CD4-positive, alpha-beta T cell treated with Interferon alpha-2 for 1 hour (primary cell): ENCODE measurements around the gene SIGLEC11.
A peak's percentile ranks its signal among the peaks of the same experiment; 100 is the strongest.
"Not testable (repeated sequence)": the region's sequence is repeated elsewhere in the genome, so short reads cannot be mapped to it uniquely, and the experiment has no call there.

Source experiments
- DNase-seq, 2 donors: peaks; one replicate each; pipeline ENCODE4 v3.0.0-alpha.2; 2020 to 2022

Gene SIGLEC11

DNA sequence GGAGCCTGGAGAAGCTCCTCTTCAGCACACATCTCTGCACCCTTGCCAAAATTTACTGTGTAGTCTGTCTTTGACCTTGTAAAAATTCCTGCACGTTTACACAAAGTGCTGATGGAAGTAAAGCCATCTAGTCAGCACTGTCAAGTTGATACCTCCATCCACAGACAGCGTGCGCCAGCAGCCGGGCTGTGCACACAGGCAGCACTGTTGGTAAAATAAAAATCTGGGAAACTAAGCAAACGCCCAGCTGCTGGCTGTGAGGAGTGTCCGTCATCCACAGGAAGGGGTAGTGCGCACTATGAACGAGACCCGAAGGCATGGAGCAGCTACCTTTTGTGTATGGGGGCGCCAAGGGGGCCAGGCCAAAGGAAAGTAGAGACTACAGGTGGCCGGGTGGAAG, 17.4 kb upstream of the SIGLEC11 start:
- DNase-seq, result no peak

DNA sequence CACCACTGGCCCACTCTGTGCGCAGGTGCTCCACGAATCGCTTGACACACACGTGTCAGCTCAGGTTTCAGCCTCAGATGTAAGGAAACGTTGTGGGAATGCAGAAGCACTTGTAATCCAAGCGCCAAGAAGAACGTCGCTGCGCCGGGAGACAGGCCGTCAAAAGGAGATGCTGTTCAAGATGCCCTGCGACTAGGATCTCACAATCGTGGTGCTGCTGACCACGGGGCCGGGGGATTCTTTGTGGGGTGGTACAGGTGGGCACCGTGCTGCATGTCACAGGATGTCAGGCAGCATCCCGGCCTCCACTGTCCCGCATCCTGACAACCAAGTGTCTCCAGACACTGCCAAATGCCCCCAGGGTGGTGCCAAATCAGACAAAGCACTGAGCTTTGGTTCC, 16.9 kb upstream of the SIGLEC11 start:
- DNase-seq, result no peak

DNA sequence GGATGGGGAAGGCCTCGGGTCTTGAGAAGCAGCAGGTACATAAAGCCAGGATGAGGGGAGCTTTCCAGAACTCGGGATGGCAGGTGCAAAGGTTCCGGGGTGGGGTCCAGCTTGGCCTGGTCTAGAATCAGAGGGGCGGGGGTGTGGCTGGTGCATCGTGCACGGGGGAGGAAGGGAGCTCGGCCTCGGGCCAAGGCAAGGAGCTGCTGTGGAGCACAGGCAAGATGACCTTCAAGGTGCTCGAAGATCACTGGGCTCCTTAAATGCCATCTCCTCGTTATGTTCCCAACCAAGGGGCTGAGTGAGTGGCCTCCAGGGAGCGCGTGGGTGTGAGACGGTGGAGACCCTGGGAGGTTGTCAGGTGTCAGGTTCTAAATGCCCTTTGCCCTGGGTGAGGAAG, 16.1 kb upstream of the SIGLEC11 start:
- DNase-seq, result no peak

DNA sequence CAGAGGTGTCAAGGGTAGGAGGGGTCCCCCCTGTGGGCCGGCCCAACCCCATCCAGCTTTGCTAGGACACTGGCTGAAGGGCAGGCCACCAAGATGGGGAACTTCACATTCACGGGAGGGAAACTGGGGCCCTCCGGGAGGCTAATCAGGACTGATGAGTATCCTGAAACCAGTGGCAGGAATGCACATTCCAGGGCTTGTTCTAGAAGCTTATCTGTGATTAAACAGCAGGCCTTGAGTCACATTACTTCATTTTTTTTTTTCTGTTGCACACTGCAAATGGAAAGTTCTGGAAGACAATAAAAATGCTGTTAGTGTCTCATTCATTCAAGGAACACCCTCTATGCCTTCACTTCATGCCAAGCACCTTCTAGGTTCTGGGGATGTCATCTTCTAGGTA, 15.5 kb upstream of the SIGLEC11 start:
- no peak for DNase-seq

- no peak for DNase-seq
Observed at GRCh38 chr19:49975051-49975450, 14.1 kb upstream of the SIGLEC11 start.

GRCh38 chr19:49973987-49974386, 13.0 kb upstream of the SIGLEC11 start:
- peak in 1 of 2 donors; percentile 3 for DNase-seq

DNA sequence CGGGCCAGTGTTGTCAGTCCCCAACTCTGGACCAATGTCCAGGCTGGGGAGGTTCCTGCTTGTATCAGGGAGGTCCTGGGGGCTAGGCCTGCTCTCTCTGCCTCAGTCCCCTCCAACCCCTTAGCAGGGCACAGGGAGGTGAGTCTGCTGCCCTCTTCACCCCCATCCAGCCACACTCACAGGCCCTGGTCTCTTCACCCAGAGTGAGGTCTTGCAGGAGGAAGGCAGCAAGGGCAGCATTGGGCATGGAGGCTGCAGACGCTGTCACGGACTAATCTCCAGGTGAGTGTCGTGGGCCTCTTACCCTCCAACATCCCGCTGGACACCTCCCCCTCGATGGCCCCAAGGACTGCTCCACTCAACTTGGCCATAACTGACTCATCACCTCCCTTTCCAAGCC, 11.9 kb upstream of the SIGLEC11 start:
- DNase-seq, result no peak

GRCh38 chr19:49971991-49972411, 11.0 kb upstream of the SIGLEC11 start:
- DNase-seq, result no peak

DNA sequence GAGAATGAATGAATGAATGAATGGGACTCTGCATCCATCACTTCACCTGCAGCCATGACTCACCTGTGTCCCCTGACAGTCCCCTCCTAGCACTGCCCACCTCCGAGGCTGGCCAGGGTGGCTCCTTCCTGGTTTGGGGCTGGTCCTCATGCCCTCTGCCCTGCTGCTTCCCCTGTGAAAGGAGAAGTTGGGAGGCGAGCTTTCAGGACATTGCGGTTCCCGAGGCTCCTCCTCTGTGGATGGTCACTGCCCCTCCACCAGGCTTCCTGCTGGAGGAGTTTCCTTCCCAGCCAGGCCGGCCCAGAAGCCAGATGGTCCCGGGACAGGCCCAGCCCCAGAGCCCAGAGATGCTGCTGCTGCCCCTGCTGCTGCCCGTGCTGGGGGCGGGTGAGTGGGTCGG, 8.4 kb upstream of the SIGLEC11 start:
- DNase-seq, result not testable (repeated sequence)

DNA sequence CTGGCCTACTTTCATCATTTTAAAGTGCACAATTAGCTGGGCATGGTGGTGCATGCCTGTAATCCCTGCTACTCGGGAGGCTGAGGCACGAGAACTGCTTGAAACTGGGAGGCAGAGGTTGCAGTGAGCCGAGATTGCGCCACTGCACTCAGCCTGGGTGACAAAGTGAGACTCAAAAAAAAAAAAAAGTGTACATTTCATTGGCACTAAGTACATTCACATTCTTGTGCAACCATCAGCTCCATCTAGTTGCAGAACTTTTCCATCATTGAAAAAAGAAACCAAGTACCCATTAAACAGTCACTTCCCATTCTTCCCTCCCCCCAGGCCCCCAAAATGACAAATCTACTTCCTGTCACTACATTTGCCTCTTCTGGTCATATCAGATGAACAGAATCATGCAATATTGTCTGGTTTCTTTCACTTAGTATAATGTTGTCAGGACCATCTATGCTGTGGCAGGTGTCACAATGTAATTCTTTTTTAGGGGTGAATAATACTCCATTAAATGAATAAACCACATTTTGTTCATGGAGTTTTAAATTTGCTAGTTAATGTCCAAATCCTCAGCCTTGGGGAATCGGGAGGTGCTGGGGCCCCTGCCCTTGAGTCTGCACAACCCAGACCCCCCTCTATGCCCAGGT, 7.4 kb upstream of the SIGLEC11 start:
- no peak for DNase-seq

DNA sequence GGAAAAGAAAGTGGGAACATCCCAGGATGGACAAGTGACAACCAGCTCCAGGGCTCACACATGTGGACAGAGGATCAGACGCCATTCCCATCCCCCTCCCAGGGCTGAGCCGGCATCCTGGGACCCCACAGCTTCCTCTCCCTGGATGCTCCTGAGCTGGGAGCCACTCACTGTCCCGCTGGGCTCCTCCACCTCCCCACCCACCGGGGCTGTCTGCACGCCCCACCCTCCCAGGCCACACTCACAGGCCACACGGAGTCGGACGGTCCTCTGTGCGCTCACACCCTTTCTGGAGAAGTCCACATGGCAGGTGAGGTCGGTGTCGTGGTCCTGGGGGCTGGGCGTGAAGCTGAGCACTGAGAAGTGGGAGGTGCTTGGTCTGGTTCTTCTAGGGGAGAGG, 1.1 kb downstream of the SIGLEC11 start:
- not testable (repeated sequence) for DNase-seq

GRCh38 chr19:49958596-49958995, 2.4 kb downstream of the SIGLEC11 start:
- DNase-seq, result not testable (repeated sequence)

DNA sequence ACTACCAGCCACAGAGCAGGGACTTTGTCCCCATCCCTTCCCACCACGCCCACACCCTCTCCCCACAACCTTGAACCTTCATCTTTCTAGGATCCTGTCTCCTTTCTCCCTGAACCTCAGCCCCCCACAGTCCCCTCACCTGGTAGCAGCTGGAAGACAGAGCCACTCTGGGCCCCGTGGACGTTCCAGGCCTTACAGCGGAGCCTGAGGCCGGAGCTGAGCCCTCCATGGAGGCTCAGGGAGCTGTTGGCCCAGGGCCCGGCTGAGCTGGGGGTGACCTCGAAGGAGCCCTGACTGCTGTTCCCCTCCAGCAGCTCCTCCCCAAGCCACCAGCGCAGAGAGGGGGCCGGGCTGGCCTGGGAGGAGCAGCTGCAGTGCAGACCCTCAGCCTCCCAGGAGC, 2.8 kb downstream of the SIGLEC11 start:
- not testable (repeated sequence) for DNase-seq

- no peak for DNase-seq
Observed at GRCh38 chr19:49957262-49957915, 3.6 kb downstream of the SIGLEC11 start.

DNA sequence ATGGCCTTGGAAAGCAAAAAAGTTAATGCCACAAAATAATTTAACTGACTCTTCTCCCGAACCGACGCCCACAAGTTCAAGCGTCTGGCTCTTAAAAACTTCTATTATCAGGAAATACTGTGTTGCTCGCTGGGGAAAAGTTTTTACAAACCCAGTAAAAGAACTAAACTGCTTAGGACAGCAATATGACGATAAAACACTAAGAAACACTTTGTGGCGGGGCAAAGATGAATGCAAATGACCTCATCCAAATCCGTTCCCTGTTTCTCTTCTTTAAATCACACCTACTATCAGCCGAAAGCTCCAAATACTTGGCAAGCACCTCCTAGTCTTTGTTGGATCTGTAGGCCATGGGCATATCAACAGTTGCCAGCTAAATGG, 4.9 kb downstream of the SIGLEC11 start:
- no peak for DNase-seq

DNA sequence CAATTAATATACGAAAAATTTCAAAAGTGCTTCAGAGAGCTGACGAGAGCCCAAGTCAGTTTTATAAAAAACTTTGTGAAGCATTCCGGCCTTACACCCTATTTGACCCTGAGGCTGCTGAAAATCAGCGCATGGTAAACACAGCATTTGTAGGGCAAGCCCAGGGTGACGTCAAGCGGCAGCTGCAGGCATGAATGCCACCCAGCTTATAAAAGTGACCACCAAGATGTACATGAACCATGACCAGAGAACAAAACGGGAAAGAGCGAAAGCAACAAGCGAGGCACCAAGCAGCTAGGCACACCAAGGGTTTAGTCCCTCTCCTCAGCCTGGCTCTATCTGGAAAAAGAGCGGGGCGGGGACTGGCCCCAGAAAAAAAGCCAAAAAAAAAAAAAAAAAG, 6.0 kb downstream of the SIGLEC11 start:
- DNase-seq, result no peak

GRCh38 chr19:49954092-49954829, 6.7 kb downstream of the SIGLEC11 start:
- no peak for DNase-seq

GRCh38 chr19:49953416-49953815, 7.6 kb downstream of the SIGLEC11 start:
- DNase-seq, result no peak

GRCh38 chr19:49952906-49953305, 8.1 kb downstream of the SIGLEC11 start:
- DNase-seq, result no peak

DNA sequence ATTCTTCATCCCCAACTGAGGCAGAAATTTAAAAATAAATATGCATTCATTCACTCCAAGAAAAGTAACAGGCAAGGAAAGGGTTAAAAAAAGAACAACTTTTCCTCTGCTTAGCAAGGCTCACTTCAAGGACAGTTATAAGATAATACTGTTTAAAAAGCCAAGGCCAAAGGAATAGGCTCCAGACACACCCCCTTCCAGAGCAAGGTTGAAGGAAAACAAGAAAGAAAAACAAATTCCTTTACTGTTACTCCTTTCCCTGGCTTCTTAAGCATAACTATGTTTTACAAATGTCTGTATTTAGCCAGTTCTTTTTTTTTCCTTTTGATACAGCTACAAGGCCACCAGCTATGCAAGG, 8.5 kb downstream of the SIGLEC11 start:
- DNase-seq, result no peak

DNA sequence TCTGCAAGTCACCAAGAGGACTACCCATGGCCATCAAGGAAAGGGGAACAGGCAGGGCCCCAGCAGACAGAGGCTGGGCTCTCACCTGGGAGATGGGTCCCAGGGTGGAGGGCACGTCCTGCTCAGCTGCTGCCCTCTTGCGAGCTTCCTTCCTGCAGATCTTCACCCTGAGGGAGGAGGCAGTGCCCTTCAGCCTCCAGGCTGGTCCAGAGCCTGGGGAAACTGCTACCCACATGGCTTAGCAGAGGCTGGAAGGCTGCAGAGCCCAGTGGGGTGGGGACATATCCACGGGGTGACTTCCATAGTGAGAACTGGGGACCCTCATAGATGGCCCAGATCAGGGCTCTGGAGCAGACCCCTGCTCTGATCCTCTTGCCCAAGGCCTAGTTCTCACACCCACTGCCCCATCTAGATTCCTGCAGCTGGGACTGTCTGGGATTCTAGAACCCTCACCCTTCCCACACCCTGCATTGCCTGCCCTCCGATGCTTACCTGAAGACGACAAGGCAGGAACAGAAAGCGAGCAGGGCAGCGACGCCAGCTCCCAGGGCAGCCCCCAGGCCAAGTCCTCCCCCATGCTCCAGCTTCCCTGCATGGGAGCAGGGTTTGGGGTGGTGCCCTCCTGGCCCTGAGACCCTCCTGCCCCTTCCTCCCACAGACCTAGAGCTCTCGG, 9.0 kb downstream of the SIGLEC11 start:
- DNase-seq, result no peak

GRCh38 chr19:49950956-49951526, 9.9 kb downstream of the SIGLEC11 start:
- no peak for DNase-seq

DNA sequence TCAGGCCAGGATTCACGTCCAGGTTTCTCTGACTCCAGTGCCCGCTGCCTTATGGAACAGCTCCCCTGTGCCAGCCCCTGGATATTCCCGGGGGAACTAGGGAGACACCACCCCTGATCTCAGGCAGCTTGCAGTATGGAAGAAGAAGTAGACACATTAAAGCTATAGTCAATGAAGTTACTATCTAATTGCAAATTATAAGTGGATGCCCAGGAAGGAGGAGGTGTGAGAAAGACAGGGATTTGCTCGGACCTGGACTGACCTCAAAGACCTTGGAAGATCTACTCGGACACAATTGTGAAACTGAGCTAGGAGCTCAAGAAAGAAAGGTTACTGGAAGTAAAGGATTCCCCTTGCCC, 10.4 kb downstream of the SIGLEC11 start:
- no peak for DNase-seq
